Transverse colon (tissue), 4 donors: Measurements from ENCODE around the gene ATP8B2. TPM values are rescaled to one million over a fixed set of nuclear protein-coding genes. Genes with fewer than 3 reads are reported as not detected.
A peak's percentile ranks its signal among the peaks of the same experiment; 100 is the strongest.

Experiments
- DNase-seq: peaks from one replicate; pipeline ENCODE4 v3.0.0-alpha.2; 2019
- H3K27ac ChIP-seq, 4 donors: fragments of 200-600 bp; sonication (generic); 2 replicates each; pipeline ENCODE4 v1.5.1; 2016 to 2018; ENCODE audit warnings: inconsistent platforms in 4 of 4
- H3K27me3 ChIP-seq: fragments of 200-600 bp; sonication (generic); 2 replicates; pipeline ENCODE4 v1.5.1; 2017; ENCODE audit warnings: inconsistent platforms
- H3K36me3 ChIP-seq, 4 donors: fragments of 200-600 bp; sonication (generic); 2 replicates each; pipeline ENCODE4 v1.5.1; 2017 to 2019; ENCODE audit warnings: inconsistent platforms in 4 of 4
- H3K4me1 ChIP-seq, 4 donors: fragments of 200-600 bp; sonication (generic); 2 replicates each; pipeline ENCODE4 v1.5.1; 2017 to 2020; ENCODE audit warnings: inconsistent platforms in 4 of 4
- H3K4me3 ChIP-seq, 4 donors: fragments of 200-600 bp; sonication (generic); 1 replicate in 1 of 4; 2 replicates in 3 of 4; pipeline versions ENCODE4 v1.5.1 to v1.6.1; 2017 to 2019; ENCODE audit warnings: inconsistent platforms in 4 of 4
- H3K9me3 ChIP-seq, 2 donors: fragments of 200-600 bp; sonication (generic); 2 replicates each; pipeline ENCODE4 v1.5.1; 2017 to 2019; ENCODE audit warnings: inconsistent platforms in 2 of 2
- CTCF ChIP-seq, 5 experiments: fragments of 200-600 bp in 3 of 5; fragments of 450-650 bp in 2 of 5; sonication (generic) in 3 of 5; IDR thresholded peaks; 1 replicate in 2 of 5; 2 replicates in 3 of 5; pipeline ENCODE4 v1.5.1; 2016 to 2017; ENCODE audit warnings: antibody characterized with exemption in 5 of 5, inconsistent platforms in 3 of 5, mild to moderate bottlenecking in 2 of 5, moderate library complexity in 1 of 5
- EP300 ChIP-seq: sonication (generic); formaldehyde crosslinking; IDR thresholded peaks from one replicate; pipeline ENCODE4 v1.6.1; 2017; ENCODE audit warnings: antibody characterized with exemption, low read depth
- POLR2A ChIP-seq: fragments of 450-650 bp; IDR thresholded peaks from one replicate; pipeline ENCODE4 v1.6.1; 2016; ENCODE audit warnings: antibody characterized with exemption, mild to moderate bottlenecking, moderate library complexity
- POLR2AphosphoS5 ChIP-seq, 3 donors: sonication (generic); formaldehyde crosslinking; IDR thresholded peaks; one replicate each; pipeline ENCODE4 v1.6.1; 2016; ENCODE audit warnings: antibody characterized with exemption in 3 of 3
- WGBS, 2 donors: methylation state at CpG; one replicate each; pipeline ENCODE4 v1.1.5; 2018; ENCODE audit warnings: low coverage in 1 of 2; 5-methylcytosine and 5-hydroxymethylcytosine counted together
- in situ Hi-C, 4 donors: fragments of 200-750 bp; cut with MboI; loops; one replicate each; pipeline versions ENCODE4 v1.15.0 to v1.15.1; 2017; ENCODE audit warnings: low sequenced_read_pairs in 3 of 4, low pct_ligation_motif_present in 1 of 4, low pct_unique_long_range_greater_than_20kb in 1 of 4
- intact Hi-C: fragments of 100-400 bp; cut with DNase I; formaldehyde crosslinking; loops from one replicate; pipeline ENCODE4 v1.15.1; 2023; ENCODE audit warnings: low total_unique reads
- total RNA-seq, 4 donors: library from RNA; depleted of rRNA; stranded (reverse); fragments of >200 nt; gene quantifications; one replicate each; pipeline ENCODE4 v1.1.0, GENCODE V29; 2016

The ATP8B2 gene
- total RNA-seq, 4 donors from 2014 or later, result 6.0 to 78.6 (median 24.9) TPM

- Histone ChIP-seq H3K27me3 (peaks cover 37% of the 10 kb centered on the region), H3K36me3 (no peaks in the 10 kb centered on the region), H3K4me3 (no peak overlapping the region), H3K9me3 (no peaks in the 10 kb centered on the region), H3K4me1 (peaks cover 19 to 58% (median 52%) of the 10 kb centered on the region in 4 donors), H3K27ac (peak overlapping the region in 1 of 4 donors; percentile 27)
- no peak for DNase-seq
- intact Hi-C loops (no loop called here), in situ Hi-C loops (no loop called here)
- TF ChIP-seq POLR2A, result no peak
- no peak for TF ChIP-seq EP300
- no peak for TF ChIP-seq POLR2AphosphoS5 (IDR thresholded peaks at IDR 0.05)
Observed at GRCh38 chr1:154330669-154331068, 5.3 kb downstream of the ATP8B2 start.

- Histone ChIP-seq H3K27ac (peak overlapping the region; percentile 47 to 79 (median 61)), H3K27me3 (peaks cover 7% of the 10 kb centered on the region), H3K4me1 (peaks cover 4 to 22% (median 20%) of the 10 kb centered on the region in 4 donors), H3K4me3 (no peak overlapping the region), H3K9me3 (no peaks in the 10 kb centered on the region), H3K36me3 (peaks cover 0 to 4% (median 0%) of the 10 kb centered on the region in 4 donors)
- in situ Hi-C loops (no loop called here), intact Hi-C loops (no loop called here)
- DNase-seq, result no peak
- TF ChIP-seq CTCF (IDR thresholded peaks at IDR 0.05) (no peak), EP300 (no peak), POLR2AphosphoS5 (IDR thresholded peaks at IDR 0.05) (no peak), POLR2A (no peak)
- 0 to 65% methylated on average over 2 to 13 of the region's 13 CpGs for WGBS, 2 donors
Observed at GRCh38 chr1:154334079-154335024, 9.0 kb downstream of the ATP8B2 start.

GRCh38 chr1:154335025-154335714, 9.8 kb downstream of the ATP8B2 start:
- DNase-seq, result peak; percentile 89
- H3K27me3 ChIP-seq, result no peaks in the 10 kb centered on the region
- peaks cover 0 to 4% (median 0%) of the 10 kb centered on the region in 4 donors for H3K36me3 ChIP-seq
- no peak overlapping the region for H3K4me3 ChIP-seq
- 20 to 33% methylated on average over 2 to 11 of the region's 11 CpGs for WGBS, 2 donors
- peaks cover 4 to 19% (median 14%) of the 10 kb centered on the region in 4 donors for H3K4me1 ChIP-seq
- H3K27ac ChIP-seq, result peak overlapping the region; percentile 47 to 79 (median 61)
- in situ Hi-C loops, result no loop called here
- H3K9me3 ChIP-seq, result no peaks in the 10 kb centered on the region
- intact Hi-C loops, result no loop called here
- peak; percentile 79 to 90 (median 89) for TF ChIP-seq CTCF (IDR thresholded peaks at IDR 0.05)
- TF ChIP-seq POLR2AphosphoS5 (IDR thresholded peaks at IDR 0.05), result no peak

GRCh38 chr1:154337253-154337894, 12.0 kb downstream of the ATP8B2 start:
- H3K27me3 ChIP-seq, result no peaks in the 10 kb centered on the region
- peaks cover 4 to 19% (median 14%) of the 10 kb centered on the region in 4 donors for H3K4me1 ChIP-seq
- peaks cover 0 to 12% (median 0%) of the 10 kb centered on the region in 4 donors for H3K36me3 ChIP-seq
- no peaks in the 10 kb centered on the region for H3K9me3 ChIP-seq
- TF ChIP-seq POLR2A (no peak), CTCF (IDR thresholded peaks at IDR 0.05) (no peak)
- in situ Hi-C loops, result no loop called here
- peak overlapping the region; percentile 31 to 49 (median 42) for H3K27ac ChIP-seq
- no peak for DNase-seq
- intact Hi-C loops, result no loop called here
- no peak overlapping the region for H3K4me3 ChIP-seq
- 64 to 79% methylated on average over 3 to 8 of the region's 8 CpGs for WGBS, 2 donors
